ENCODE data around the gene GPR152.
"Not testable (repeated sequence)": the region's sequence is repeated elsewhere in the genome, so short reads cannot be mapped to it uniquely, and the experiment has no call there.

Gene GPR152

GRCh38 chr11:67435031-67435726, 17.4 kb downstream of the GPR152 start:
- Histone ChIP-seq H3K4me1 (ENCODE audit: insufficient read depth, low read length) (peaks cover 17% of the 10 kb centered on the region; the same call in 1 of the 2 replicates), H3K9ac (ENCODE audit: low read depth, low read length) (no peak overlapping the region), H3K9me3 (ENCODE audit: control insufficient read depth, insufficient read depth, low read length) (no peaks in the 10 kb centered on the region), H3K36me3 (ENCODE audit: insufficient read depth, low read length) (peaks cover 6% of the 10 kb centered on the region; the same call in 1 of the 2 replicates)

DNA sequence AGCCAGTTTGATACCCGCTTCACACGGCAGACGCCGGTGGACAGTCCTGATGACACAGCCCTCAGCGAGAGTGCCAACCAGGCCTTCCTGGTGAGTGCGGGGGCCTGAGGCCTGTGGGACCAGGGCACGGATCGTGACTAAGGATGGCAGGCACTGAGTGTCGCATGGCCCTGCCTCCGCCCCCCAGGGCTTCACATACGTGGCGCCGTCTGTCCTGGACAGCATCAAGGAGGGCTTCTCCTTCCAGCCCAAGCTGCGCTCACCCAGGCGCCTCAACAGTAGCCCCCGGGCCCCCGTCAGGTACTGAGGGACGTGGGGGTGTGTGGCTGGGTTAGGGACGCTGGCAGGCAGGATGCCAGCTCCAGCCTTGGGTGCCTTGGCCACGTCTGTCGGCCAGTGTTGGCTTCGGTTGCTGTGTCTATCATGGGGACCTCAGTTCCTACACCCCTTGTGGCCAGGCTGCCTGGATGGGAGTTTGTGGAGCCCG, 18.1 kb downstream of the GPR152 start:
- Histone ChIP-seq H3K36me3 (ENCODE audit: insufficient read depth, low read length) (peaks cover 6% of the 10 kb centered on the region; the same call in 1 of the 2 replicates), H3K4me1 (ENCODE audit: insufficient read depth, low read length) (peaks cover 17% of the 10 kb centered on the region; the same call in 1 of the 2 replicates), H3K9ac (ENCODE audit: low read depth, low read length) (no peak overlapping the region), H3K9me3 (ENCODE audit: control insufficient read depth, insufficient read depth, low read length) (no peaks in the 10 kb centered on the region)

DNA sequence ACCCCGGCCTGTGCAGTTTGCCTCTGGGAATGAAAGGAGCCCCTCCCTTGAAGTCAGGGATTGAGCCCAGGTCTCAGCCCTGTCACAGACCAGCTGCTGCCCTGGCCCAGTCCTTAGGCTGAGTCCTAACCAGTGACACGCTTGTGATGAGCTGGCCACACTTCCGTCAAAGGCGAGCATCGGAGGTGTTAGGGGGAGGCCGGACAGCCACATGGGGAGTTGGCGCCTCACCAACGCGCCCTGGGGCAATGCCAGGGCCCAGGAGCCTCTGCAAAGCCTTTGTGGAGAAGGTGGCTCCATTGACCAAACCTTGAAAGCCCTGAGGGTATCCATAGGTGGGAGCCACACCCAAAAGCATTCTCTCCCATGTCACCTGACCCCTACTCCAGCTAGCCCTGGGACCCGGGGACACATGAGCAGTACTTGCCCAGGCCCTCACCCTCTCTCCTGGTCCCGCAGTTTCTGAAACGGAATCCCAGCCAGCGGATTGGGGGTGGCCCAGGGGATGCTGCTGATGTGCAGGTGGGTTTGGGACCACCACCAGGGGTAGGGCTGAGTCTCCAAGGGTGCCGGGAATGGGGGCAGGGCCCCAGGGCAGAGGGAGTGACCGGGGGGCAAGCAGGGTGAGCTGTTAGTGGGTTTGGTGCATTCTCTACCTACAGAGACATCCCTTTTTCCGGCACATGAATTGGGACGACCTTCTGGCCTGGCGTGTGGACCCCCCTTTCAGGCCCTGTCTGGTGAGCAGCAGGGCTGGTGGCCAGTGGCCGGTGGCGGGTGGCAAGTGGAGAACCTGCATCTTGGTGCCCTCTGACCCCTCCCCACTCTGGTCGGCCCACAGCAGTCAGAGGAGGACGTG, 18.8 kb downstream of the GPR152 start:
- Histone ChIP-seq H3K9me3 (ENCODE audit: control insufficient read depth, insufficient read depth, low read length) (no peaks in the 10 kb centered on the region), H3K36me3 (ENCODE audit: insufficient read depth, low read length) (peaks cover 6% of the 10 kb centered on the region; the same call in 1 of the 2 replicates), H3K9ac (ENCODE audit: low read depth, low read length) (no peak overlapping the region), H3K4me1 (ENCODE audit: insufficient read depth, low read length) (peaks cover 17% of the 10 kb centered on the region; the same call in 1 of the 2 replicates)

- H3K4me1 ChIP-seq (ENCODE audit: insufficient read depth, low read length) = peaks cover 15% of the 10 kb centered on the region; the same call in 1 of the 2 replicates
- H3K36me3 ChIP-seq (ENCODE audit: insufficient read depth, low read length) = peaks cover 4% of the 10 kb centered on the region; the same call in 1 of the 2 replicates
- no peak overlapping the region for H3K9ac ChIP-seq (ENCODE audit: low read depth, low read length)
- no peaks in the 10 kb centered on the region for H3K9me3 ChIP-seq (ENCODE audit: control insufficient read depth, insufficient read depth, low read length)
Observed at GRCh38 chr11:67432655-67433349, 19.7 kb downstream of the GPR152 start.

DNA sequence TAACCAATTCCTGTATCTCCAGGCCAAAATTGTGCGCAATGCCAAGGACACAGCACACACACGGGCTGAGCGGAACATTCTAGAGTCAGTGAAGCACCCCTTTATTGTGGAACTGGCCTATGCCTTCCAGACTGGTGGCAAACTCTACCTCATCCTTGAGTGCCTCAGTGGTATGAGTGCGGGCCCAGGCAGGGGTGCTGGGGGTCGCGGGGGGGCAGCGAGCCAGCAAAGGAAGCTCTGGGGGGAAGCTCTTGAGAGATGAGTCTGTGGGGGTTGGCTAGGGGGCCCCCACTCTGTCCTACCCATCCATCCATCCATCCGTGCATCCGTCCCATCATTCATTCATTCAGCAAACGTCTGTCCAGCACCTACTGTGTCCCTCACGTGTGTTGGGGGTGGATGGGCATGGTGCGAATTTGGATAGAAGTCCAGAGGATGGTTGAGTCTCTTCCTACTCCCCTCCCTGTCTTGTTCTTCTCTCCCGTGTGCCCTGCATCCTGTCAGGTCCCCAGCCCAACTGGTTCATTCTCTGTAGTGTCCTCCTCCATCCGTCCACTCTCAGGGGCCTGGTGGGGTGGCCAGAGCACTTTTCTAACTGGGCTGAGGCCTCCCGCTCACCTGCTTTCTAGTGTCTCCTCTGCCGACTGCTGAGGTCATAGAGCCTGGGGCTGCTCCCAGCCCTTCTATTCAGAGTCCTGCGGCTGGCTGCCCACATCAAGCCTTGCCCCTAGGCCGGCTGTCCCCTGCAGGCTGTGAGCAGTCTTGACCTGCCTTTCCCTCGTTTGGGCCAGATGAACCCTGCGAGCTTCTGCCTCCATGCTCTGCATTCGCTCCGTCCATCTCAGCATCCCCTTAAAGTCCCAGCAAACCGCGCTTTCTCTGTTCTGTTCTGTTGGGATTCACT, 20.9 kb downstream of the GPR152 start:
- H3K4me1 ChIP-seq (ENCODE audit: insufficient read depth, low read length) = peaks cover 5% of the 10 kb centered on the region; the same call in 1 of the 2 replicates
- no peaks in the 10 kb centered on the region for H3K9me3 ChIP-seq (ENCODE audit: control insufficient read depth, insufficient read depth, low read length)
- H3K9ac ChIP-seq (ENCODE audit: low read depth, low read length) = no peak overlapping the region
- peaks cover 2% of the 10 kb centered on the region; the same call in 1 of the 2 replicates for H3K36me3 ChIP-seq (ENCODE audit: insufficient read depth, low read length)

DNA sequence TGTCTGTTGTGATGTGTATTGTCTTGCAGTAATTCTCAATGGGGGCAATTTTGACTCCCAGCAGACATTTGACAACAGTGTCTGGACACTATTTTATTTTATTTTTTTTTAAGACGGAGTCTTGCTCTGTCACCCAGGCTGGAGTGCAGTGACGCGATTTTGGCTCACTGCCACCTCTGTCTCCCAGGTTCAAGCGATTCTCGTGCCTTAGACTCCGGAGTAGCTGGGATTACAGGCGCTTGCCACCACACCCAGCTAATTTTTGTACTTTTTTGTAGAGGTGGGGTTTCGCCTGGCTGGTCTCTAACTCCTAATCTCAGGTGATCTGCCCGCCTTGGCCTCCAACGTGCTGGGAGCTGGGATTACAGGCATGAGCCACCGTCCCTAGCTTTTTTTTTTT, 22.8 kb downstream of the GPR152 start:
- H3K36me3 ChIP-seq (ENCODE audit: insufficient read depth, low read length) = peaks cover 2% of the 10 kb centered on the region; the same call in 1 of the 2 replicates
- no peaks in the 10 kb centered on the region for H3K4me1 ChIP-seq (ENCODE audit: insufficient read depth, low read length)
- no peak overlapping the region for H3K9ac ChIP-seq (ENCODE audit: low read depth, low read length)
- no peaks in the 10 kb centered on the region for H3K9me3 ChIP-seq (ENCODE audit: control insufficient read depth, insufficient read depth, low read length)

DNA sequence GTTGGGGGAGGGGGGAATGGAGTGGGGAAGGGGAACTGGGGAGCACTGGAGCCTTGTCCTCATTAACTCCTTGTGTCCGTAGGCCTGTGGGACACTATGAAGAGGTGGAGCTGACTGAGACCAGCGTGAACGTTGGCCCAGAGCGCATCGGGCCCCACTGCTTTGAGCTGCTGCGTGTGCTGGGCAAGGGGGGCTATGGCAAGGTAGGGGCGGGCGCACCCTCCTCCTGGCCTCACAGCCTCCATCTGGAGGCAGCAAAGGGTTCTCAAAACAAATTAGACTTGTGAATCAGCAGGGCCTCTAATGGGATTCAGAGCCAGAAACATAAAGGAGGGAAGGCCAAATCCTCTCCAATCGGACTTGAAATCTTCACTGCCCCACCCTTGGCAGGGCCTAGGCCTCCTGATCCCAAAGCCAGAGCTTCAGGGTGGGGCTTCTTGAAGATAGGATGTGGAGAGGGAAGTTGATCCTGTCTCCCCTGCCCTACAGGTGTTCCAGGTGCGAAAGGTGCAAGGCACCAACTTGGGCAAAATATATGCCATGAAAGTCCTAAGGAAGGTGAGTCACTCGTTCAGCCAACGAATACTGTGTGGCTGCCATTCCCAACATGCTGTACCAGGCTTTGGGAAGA, 23.4 kb downstream of the GPR152 start:
- Histone ChIP-seq H3K9ac (ENCODE audit: low read depth, low read length) (peak overlapping the region; percentile 81), H3K4me1 (ENCODE audit: insufficient read depth, low read length) (no peaks in the 10 kb centered on the region; the same call in 1 of the 2 replicates), H3K9me3 (ENCODE audit: control insufficient read depth, insufficient read depth, low read length) (no peaks in the 10 kb centered on the region), H3K36me3 (ENCODE audit: insufficient read depth, low read length) (peaks cover 2% of the 10 kb centered on the region; the same call in 1 of the 2 replicates)

- H3K9ac ChIP-seq (ENCODE audit: low read depth, low read length) = peak within 1 kb of the TSS; percentile 81
- peaks cover 2% of the 10 kb centered on the region; the same call in 1 of the 2 replicates for H3K36me3 ChIP-seq (ENCODE audit: insufficient read depth, low read length)
- H3K4me1 ChIP-seq (ENCODE audit: insufficient read depth, low read length) = no peaks in the 10 kb centered on the region; the same call in 1 of the 2 replicates
- H3K9me3 ChIP-seq (ENCODE audit: control insufficient read depth, insufficient read depth, low read length) = no peaks in the 10 kb centered on the region
Observed at GRCh38 chr11:67428052-67429001, 24.2 kb downstream of the GPR152 start, which contains the start of gene RPS6KB2. Gene RPS6KB2, plus strand, starts transcription at chr11:67428494. Its CDS starts 52 bp downstream, at chr11:67428546.

- not testable (repeated sequence) for H3K9me3 ChIP-seq (ENCODE audit: control insufficient read depth, insufficient read depth, low read length); H3K4me1 ChIP-seq (ENCODE audit: insufficient read depth, low read length); H3K36me3 ChIP-seq (ENCODE audit: insufficient read depth, low read length)
- H3K9ac ChIP-seq (ENCODE audit: low read depth, low read length) = peak overlapping the region; percentile 81
Observed at GRCh38 chr11:67427364-67427859, 25.1 kb downstream of the GPR152 start.

GRCh38 chr11:67423891-67424613, 28.5 kb downstream of the GPR152 start:
- no peaks in the 10 kb centered on the region for H3K9me3 ChIP-seq (ENCODE audit: control insufficient read depth, insufficient read depth, low read length)
- no peaks in the 10 kb centered on the region for H3K36me3 ChIP-seq (ENCODE audit: insufficient read depth, low read length)
- H3K4me1 ChIP-seq (ENCODE audit: insufficient read depth, low read length) = peaks cover 6% of the 10 kb centered on the region; the same call in 1 of the 2 replicates
- H3K9ac ChIP-seq (ENCODE audit: low read depth, low read length) = no peak overlapping the region

GRCh38 chr11:67423466-67423865, 29.1 kb downstream of the GPR152 start:
- peaks cover 6% of the 10 kb centered on the region; the same call in 1 of the 2 replicates for H3K4me1 ChIP-seq (ENCODE audit: insufficient read depth, low read length)
- no peaks in the 10 kb centered on the region for H3K36me3 ChIP-seq (ENCODE audit: insufficient read depth, low read length)
- no peak overlapping the region for H3K9ac ChIP-seq (ENCODE audit: low read depth, low read length)
- H3K9me3 ChIP-seq (ENCODE audit: control insufficient read depth, insufficient read depth, low read length) = no peaks in the 10 kb centered on the region

All from ES-I3 (cell line).